DOHH2 (cell line): ENCODE data around the gene NDFIP1.

ENCODE experiments used
- EZH2phosphoT487 ChIP-seq: fragments of 200-600 bp; sonication (generic); IDR thresholded peaks from 2 replicates; pipeline ENCODE4 v1.6.1; 2017; ENCODE audit warnings: borderline replicate concordance, mild to moderate bottlenecking, antibody characterized with exemption, low read length, moderate library complexity, mixed read lengths
- TF ChIP-seq, protein P1 (sequence below): fragments of 200-600 bp; sonication (generic); IDR thresholded peaks from one replicate; pipeline ENCODE4 v1.5.1; 2014; ENCODE audit warnings: antibody characterized with exemption, mild to moderate bottlenecking, low read depth, low read length; ENCODE audit not compliant: poor library complexity, severe bottlenecking

DNA sequence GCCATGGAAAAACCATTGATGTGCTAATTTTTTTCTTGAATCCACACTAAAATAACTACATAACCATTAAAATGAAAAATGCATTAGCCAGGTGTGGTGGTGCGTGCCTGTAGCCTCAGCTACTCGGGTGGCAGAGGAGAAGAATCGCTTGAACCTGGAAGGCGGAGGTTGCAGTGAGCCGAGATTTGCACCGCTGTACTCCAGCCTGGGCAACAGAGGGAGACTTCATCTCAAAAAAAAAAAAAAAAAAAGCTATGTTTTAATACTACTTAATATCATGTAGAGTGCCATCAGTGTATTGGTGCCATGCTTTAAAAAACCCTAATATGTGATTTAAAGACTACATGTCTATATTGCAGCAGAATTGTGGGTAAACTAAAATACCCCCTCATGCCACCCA is 58.9 kb downstream of the NDFIP1 start:
- TF ChIP-seq, protein P1, sequence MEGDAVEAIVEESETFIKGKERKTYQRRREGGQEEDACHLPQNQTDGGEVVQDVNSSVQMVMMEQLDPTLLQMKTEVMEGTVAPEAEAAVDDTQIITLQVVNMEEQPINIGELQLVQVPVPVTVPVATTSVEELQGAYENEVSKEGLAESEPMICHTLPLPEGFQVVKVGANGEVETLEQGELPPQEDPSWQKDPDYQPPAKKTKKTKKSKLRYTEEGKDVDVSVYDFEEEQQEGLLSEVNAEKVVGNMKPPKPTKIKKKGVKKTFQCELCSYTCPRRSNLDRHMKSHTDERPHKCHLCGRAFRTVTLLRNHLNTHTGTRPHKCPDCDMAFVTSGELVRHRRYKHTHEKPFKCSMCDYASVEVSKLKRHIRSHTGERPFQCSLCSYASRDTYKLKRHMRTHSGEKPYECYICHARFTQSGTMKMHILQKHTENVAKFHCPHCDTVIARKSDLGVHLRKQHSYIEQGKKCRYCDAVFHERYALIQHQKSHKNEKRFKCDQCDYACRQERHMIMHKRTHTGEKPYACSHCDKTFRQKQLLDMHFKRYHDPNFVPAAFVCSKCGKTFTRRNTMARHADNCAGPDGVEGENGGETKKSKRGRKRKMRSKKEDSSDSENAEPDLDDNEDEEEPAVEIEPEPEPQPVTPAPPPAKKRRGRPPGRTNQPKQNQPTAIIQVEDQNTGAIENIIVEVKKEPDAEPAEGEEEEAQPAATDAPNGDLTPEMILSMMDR = no peak
- TF ChIP-seq EZH2phosphoT487 = no peak
